ENCODE data around the gene TMEM175.

GRCh38 chr4:952881-953573, 20.8 kb downstream of the TMEM175 start:
- TF ChIP-seq CTCF (conservative IDR thresholded peaks at IDR 0.05; ENCODE audit: low read length), result no peak
- no peak for TF ChIP-seq EZH2phosphoT487 (IDR thresholded peaks at IDR 0.05; ENCODE audit: borderline replicate concordance)

All from Loucy (cell line).